HG02943 (cell line): ENCODE data around the gene SFXN4.

Experiments
- ATAC-seq: cut with Tn5 transposase; IDR thresholded peaks from one replicate; pipeline ENCODE4 v1.9.1; 2021; ENCODE audit warnings: mild to moderate bottlenecking, low read depth, moderate library complexity; ENCODE audit not compliant: unreplicated experiment

SFXN4 gene

GRCh38 chr10:119165171-119166117, at the start of gene SFXN4:
SFXN4 (minus strand) TSS chr10:119165714; CDS start chr10:119165647, 67 bp downstream.
- ATAC-seq: peak; percentile 89

GRCh38 chr10:119211625-119212441, 46.3 kb upstream of the SFXN4 start:
- no peak for ATAC-seq

- ATAC-seq: no peak
Observed at GRCh38 chr10:119211176-119211575, 45.7 kb upstream of the SFXN4 start.

- no peak for ATAC-seq
Observed at GRCh38 chr10:119210633-119211032, 45.1 kb upstream of the SFXN4 start.

- no peak for ATAC-seq
Observed at GRCh38 chr10:119209736-119210355, 44.3 kb upstream of the SFXN4 start.

GRCh38 chr10:119209035-119209735, 43.7 kb upstream of the SFXN4 start:
- no peak for ATAC-seq

- no peak for ATAC-seq
Observed at GRCh38 chr10:119208553-119208940, 43.0 kb upstream of the SFXN4 start.

- ATAC-seq: peak; percentile 3
Observed at GRCh38 chr10:119207713-119208552, 42.4 kb upstream of the SFXN4 start.

- ATAC-seq: peak; percentile 58
Observed at GRCh38 chr10:119207366-119207666, 41.8 kb upstream of the SFXN4 start, which contains the start of gene GRK5. GRK5 (plus strand) TSS chr10:119207571; CDS start chr10:119207918, 347 bp downstream.

- peak; percentile 47 for ATAC-seq
Observed at GRCh38 chr10:119206603-119207365, 41.3 kb upstream of the SFXN4 start.

GRCh38 chr10:119205894-119206602, 40.5 kb upstream of the SFXN4 start:
- ATAC-seq: peak; percentile 31

GRCh38 chr10:119203006-119203405, 37.5 kb upstream of the SFXN4 start:
- no peak for ATAC-seq

GRCh38 chr10:119201233-119201632, 35.7 kb upstream of the SFXN4 start:
- no peak for ATAC-seq

GRCh38 chr10:119199231-119199992, 33.9 kb upstream of the SFXN4 start:
- ATAC-seq: no peak

- no peak for ATAC-seq
Observed at GRCh38 chr10:119198438-119198837, 32.9 kb upstream of the SFXN4 start.

- no peak for ATAC-seq
Observed at GRCh38 chr10:119197921-119198320, 32.4 kb upstream of the SFXN4 start.

GRCh38 chr10:119191881-119192280, 26.4 kb upstream of the SFXN4 start:
- no peak for ATAC-seq
